ENCODE data around the gene OLA1.

OLA1 gene

DNA sequence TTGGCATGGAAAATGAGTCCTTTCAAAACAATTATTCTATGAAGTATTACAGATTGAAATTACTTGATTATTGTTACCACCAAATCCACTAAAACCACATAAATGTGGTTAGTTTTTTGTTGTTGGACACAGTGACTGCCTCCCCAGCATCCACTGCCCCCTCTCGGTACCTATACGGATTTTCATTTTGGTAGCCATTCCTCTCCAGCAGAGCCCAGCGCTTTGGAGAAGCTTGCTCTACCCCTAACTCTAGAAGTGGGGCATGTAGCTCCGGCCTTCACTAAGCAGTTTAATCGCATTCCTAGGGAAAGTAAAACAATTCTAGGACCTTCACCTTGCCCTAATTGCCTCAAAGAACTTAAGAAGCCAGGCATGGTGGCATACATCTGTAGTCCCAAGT is 24.2 kb downstream of the OLA1 start:
- no peak for DNase-seq

DNA sequence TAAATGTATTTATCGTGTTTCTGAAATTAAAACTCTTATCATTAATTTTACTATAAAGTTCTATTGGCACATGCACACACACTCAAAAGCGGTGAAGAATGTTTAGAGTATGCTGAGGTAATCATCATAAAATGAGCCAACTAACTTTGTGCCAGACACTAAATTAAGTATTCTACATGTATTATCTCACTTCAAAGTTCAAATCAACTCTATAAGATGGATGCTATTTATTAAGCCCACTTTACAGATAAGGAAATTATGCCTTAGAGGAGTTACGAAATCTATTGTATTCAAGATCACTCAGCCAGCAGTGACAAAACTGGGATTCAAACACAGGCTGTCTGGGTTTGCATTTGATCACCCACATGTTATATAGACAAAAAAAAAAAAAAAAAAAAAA is 24.9 kb downstream of the OLA1 start:
- no peak for DNase-seq

DNA sequence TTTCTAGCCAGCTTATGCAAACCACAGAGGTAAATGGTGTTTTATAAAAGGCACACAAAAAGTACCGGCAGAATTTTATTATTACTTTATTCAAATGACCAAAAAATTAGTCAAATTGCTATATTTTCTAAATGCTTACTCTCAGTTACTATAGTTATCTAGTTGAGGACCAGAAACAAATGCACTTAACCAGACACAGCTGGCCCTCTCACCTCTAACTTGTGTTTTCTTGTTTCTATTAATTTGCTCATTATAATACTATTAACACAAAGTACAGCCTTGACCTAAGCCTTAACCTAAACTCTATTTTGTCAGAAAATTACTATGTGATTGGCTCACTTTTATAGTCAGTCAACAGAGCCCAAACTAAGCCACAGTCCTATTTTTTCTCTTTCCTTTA is 26.2 kb downstream of the OLA1 start:
- DNase-seq: no peak

DNA sequence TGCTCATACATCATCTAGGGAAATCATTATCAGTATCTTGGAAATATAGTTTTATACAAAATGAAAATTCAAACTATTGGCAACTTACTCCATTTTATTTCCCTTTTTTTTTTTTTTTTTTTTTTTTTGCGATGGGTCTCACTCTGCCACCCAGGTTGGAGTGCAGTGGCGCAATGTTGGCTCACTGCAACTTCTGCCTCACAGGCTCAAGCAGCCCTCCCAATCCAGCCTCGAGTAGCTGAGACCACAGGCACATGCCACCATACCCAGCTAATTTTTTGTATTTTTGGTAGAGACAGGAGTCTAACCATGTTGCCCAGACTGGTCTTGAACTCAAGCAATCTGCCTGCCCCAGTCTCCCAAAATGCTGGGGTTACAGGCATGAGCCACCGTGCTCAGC is 29.0 kb downstream of the OLA1 start:
- DNase-seq: no peak

DNA sequence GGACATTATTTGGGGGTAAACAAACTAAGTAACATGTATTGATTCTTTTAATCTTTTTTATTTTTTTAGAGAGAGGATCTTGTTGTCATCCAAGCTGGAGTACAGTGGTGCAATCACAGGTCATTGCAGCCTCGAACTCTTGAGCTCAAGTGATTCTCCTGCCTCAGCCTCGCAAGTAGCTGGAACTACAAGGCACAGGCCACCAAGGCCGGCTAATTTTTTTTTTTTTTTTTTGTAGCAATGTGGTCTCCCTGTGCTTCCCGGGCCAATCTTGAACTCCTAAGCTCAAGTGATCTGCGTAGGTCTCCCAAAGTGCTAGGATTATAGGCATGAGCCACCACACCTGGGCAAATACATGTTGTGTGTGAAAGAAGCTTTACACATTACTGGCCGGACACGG is 29.6 kb downstream of the OLA1 start:
- no peak for DNase-seq

DNA sequence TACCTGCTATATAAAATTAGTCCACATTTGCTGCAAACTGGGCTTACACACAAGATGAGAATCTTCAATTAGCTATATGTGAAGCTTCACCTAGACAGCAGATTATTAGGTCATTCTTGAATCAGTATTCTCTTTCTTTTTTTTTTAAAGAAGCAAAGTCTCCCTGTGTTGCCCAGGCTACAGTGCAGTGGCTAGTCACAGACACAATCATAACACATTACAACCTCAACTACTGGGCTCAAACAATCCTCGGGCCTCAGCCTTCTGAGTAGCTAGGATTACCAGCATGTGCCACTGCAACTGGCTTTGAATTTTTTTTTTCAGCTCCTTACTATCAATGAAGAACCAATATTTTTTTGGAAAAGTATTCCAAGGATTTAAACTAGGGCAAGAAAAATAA is 30.5 kb downstream of the OLA1 start:
- no peak for DNase-seq

DNA sequence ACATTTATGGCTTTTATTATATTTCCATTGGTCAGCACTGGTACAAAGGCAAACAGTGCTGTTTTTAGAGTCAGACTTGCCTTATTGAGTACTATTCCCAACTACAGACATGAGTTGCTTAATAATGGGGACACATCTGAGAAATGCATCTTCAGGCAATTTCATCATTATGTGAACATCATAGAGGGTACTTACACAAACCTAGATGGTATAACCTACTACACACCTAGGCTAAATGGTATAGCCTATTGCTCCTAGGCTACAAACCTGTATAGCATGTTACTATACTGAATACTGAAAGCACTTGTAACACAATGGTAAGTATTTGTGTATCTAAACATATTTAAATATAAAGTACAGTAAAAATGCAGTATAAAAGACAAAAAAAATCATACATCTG is 36.4 kb downstream of the OLA1 start:
- DNase-seq: no peak

DNA sequence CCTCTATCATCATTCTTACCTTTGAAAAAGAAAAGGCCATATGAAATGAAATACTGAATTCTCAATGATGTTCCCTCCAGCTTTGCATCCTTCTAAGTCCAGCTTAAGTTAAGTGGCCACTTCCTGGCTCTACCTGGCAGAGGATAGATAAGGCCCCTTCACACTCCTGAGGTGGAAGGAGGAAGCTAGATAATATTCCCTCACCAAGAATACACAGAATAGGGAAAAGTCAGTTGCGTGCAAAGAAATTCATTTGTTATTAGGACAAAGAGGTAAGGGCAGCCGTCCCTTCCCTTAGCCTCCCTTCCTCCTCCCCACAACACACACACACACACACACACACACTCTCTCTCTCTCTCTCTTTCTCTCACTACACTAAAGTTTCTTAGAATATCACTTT is 37.5 kb downstream of the OLA1 start:
- no peak for DNase-seq

DNA sequence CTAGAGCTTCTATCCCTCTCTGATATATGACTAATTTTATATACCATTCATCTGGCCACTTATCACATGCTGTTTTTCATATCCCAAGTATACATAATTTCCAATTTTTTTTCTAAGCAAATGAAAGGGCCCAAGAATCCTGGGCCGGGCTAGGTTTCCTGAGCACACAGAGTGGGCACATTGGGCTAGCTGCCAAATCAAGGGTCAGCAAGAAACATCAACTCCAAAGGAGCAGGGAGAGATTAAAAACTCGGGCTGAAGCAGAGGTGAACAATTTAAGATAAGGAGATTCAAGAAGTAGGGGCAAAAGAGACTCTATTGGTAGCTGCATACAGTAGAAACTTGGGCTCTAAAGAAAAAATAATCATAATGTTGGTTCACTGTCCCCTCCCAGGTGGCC is 39.0 kb downstream of the OLA1 start:
- DNase-seq: no peak

DNA sequence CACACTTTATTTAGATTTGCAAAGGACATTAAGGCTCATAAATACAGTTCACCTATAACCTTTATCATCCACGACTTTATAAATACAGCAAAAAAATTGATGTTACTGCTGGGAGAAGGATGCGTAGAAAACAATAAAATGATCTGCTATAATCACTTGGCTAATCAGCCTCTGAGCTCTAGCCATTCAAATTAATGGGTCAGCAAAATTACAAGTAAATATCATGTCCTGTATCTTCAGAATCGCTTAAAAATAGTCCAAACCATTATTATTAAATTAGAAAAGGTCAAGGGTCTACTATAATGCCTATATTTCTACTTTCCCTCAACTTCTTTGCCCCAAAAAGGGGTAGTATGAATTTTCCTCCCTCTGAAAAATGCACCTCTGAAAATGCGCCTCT is 40.3 kb downstream of the OLA1 start:
- DNase-seq: no peak

DNA sequence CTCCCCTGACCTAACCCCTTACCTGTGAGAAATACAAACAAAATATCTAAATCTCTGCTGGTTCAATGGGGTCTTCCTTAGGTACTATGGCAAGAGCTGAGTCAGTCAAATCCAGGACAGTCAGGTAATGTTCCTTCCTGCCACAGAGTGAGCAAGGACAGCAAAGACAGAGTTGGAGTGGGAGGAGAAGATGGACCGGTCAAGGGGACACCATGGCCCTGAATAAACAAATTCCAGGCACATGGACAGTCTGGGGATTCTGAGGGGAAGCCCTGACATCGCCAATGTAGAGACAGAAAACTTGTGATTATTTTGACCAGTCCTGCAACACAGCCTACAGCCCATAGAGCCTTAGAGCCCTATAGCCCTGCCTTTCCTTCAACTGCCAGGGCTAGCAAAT is 42.8 kb downstream of the OLA1 start:
- DNase-seq: no peak

DNA sequence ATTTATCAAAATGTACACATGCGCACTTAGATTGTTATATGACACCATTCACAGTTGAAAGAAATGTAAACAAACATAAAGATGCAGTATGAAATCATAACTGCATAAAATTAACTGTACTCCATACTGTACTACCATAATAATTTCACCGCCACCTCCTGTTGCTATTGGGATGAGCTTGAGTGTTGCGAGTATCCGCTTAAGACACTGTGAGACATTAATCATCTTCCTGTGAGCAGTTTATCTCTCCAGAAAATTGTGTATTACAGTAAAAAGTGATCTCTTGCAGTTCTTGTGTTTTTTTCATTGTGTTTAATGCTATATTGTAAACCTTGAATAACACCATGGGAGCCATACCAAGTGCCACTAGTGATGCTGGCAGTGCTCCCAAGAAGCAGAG is 46.1 kb downstream of the OLA1 start:
- DNase-seq: no peak

DNA sequence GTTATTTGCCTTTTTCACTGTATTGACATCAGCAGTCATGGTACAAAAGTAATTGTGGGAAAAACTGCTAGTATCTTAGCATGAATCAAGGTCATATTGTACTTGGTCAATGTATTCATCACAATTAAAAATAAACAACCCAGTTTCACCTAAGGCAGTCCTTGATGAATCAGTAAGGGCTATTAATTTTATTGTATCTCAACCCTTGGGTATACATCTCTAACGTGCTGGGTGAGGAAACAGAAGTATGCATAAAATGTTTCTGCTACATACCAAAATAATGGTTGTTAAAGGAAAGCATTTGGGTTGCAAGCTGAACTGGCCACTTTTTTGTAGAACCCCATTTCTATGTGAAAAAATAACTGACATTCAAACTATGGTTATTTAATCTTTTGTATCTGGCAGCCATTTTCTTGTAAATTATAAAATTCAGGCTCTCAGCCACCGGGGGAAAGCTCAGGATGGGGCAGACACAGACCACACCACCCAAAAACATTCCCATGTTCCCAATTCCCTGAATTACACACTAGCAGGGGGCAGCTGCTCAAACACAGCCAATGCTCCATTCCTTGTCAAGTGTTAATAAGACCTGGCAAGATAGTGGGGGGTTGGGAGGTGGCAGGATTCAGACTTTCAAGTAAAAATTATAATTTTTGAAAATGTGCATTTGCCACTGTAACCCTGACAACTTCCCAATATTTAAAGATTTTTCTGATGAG is 49.3 kb downstream of the OLA1 start:
- DNase-seq: no peak

DNA sequence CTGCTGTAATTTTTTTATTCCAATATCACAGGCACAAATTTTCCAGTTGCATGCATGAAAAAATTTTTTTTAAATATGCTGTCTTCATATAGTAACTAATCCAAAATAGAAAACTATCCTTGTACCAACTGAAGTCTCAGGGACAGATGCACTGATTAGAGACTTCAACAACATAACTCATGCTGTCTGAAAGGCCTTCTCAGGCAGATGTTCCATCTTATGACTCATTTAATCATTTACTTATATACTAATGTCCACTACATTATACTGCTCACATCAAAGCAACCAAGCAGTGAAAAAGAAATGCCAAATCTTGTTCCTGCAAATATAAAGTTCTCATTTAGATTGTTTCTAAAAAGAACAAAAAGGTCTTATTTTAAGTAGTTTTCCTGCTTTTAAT is 53.1 kb downstream of the OLA1 start:
- DNase-seq: no peak

DNA sequence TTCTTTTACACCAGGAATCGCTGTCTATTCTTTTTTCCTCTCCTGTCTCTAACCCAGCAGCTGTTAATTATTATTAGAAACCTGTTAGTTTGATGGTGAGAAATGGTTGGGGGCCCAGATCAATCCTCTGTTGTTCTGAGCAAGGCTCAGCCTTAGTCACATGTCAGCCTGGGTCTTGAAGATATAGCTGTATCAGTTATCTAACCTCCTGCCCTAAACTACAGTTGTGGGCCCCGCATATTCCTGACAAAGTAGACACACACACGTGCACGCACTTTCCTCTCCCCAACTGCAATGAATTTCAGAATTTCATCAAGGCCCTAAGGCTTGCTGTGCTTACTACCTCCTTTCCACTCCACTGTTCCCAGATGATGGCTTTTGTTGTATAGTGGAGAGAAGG is 54.6 kb downstream of the OLA1 start:
- no peak for DNase-seq

DNA sequence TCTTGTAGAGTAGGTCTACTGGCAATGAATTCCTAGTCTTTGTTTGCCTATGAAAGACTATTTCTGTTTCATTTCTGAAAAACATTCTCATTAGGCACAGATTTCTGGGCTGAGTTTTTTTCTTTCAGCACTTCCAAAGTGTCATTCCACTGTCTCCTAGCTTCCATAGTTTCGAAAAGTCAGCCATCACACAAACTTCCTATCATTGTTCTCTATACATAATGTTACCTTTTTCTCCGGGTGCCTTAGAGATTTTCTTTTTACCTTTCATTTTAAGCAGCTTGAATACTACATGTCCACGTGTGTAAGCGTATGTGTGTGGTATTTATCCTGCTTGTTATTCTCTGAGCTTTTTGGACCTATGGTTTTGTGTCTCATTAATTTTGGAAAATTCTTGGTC is 55.7 kb downstream of the OLA1 start:
- no peak for DNase-seq

DNA sequence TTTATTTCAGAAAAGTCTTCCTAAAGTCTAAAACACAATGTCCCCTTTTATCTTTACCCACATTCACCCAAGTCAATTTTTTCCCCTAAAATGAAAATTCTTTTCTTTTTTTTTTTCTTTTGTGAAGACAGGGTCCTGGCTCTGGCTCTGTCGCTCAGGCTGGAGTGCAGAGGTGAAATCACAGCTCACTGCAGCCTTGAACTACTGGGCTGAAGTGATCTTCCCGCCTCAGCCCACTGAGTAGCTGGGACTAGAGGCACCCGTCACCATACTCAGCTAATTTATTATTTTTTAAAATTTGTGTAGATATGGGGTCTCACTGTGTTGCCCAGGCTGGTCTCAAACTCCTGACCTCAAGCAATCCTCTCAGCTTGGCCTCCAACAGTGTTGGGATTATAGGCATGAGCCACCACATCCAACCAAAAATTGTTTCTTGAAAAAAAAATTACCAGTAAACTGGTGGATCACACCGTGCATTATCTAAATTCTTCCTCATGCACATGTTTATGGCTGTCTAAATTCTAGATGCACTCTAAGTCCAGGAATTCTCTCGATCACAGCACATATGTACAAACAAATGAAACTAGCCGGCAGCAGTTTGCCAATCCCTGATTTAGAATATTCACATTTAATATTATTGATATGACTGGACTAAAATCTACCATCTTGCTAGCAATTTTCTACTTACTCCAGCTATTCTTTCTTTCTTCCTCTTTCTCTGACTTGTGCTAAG is 56.8 kb downstream of the OLA1 start:
- no peak for DNase-seq

DNA sequence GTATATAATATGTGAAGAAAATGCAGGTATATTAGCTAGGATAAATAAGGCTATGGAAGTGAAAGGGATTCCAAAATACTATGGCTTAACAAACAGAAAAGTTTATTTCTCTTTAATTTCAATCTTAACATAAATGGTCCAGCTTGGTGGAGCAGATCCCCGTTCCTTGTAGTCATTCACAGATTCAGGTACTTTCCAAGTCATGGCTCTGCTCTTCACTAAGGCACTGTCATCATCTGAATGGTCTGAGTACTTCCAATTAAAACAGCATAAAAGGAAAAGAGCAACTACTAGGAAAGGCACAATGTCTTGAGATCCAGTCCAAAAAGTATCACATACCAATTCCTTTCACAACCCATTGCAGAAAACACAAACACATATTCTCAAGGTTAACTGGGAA is 63.4 kb downstream of the OLA1 start:
- no peak for DNase-seq

DNA sequence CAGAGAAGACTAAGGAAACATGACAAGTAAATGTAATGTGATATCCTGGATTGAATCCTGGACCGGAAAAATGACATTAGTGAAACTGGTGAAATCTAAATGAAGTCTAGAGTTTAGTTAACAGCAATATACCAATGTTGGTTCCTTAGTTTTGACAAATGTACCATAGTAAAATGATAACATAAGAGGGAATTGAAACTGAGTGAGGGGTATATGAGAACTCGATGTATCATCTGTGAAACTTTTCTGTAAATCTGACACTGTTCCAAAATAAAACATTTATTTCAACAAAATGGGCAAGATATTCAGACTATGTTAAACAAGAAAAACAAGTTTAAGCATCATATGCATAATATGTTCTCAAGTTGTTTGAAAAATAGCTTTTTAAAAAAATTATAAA is 63.8 kb downstream of the OLA1 start:
- DNase-seq: no peak

DNA sequence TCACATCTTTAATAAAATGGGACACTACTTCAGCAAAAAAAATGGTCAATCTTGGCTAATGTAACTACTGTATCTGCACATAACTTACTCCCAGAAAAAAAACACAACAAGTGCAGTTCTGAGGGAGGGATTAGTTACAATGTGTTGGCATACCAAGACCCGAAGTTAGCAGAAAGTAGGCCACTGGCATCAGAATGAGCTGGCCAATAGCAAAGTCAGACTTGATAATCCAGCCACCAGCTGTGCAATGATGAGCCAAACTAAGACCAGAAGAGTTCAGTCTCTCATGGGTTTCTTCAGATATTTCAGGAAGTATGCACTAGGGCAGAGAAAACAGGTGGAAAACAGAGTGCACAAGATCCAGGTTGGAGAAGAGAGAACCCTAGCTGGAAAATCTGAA is 65.3 kb downstream of the OLA1 start:
- DNase-seq: no peak

DNA sequence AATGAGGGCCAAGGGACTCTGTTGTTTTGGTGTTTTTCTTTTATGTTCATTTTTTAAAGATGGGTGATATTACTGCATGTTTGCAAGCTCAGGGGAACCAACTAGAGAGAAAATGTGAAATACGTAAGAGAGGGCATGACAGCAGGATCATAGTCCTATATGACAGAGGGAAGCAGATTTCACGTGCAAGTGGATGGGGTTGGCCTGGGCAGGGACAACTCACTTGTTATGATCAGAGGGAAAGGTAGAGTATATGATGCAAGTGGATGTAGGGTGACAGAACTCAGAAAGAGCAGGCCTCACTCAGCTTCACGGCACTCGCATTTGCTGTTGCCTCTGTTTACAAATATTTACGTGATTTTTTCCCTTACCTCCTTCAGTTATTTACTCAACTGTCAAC is 67.0 kb downstream of the OLA1 start:
- DNase-seq: no peak

DNA sequence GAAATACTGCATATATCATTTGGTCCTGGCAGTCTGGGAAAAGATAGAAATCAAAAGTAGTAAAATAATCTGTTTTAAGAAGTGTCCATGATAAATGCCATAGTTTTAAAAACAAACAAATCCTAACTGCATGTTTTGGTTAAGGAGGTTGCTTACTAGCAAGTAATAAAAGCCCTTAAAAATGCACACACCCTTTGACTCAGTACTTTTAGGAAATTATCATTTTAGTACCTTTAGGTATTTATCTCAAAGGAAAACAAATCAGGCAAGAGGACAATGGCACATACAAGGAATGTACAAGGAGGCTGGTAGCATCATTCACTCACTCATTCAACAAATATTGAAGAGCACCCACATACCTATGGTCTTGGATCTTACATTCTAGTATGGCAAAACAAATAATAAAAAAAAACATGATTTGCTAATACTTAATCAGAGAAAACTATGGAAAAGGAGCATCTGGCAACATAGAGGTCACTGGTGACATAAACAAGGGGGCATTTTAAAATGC is 67.6 kb downstream of the OLA1 start:
- DNase-seq: no peak

DNA sequence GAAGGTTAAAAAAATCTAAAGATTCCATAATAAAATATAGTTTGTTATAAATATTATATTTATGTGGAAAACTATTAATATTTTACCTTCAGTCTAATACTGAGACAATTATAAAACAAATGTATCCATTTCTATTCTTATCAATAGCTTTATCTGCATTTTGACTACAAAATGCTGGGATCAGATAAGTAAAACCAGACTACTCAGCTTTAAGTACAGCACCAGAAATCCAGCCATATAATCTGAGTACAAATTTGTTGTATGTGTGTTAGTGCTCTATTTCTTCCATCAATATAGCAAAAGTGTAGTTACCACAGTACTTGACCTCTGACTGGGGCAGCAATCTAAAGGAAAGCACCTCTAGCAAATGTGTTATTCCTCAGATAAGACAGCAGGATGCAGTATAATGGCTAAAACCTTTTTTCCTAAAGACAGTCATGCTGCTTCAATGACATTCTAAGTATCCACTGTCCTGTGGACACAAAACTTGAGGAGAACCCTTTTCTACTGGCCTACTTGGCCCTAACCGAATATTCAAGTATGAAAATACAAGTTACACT is 68.1 kb downstream of the OLA1 start:
- no peak for DNase-seq

DNA sequence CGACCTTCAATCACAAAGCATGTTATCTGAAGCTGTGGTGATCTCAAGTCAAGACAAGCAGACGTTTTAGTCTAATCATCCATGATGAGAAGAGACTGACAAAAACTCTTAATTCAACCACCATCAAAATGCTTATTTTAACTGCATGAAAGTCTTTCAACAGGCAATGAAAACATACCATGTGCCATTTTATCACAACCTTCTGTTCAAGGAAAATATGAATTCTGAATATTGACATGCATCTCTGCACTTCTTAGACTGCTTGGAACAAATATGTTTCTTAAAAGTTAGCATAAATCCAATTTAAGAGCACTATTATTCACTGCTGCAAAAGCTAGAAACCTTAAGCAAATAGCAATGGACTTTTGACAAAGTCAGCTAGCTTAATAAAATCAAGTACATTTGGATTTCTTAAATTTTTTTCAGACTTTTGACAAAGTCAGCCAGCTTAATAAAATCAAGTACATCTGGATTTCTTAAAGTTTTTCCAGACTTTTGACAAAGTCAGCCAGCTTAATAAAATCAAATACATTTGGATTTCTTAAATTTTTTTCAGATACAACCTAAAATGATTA is 70.9 kb downstream of the OLA1 start:
- DNase-seq: no peak

Measured in DMS 273 treated with DMSO at 0.1 percent for 48 hours (cell line).